Naive B cell (primary cell): ENCODE data around the gene SYT8. TPM values are rescaled to one million over a fixed set of nuclear protein-coding genes. Genes with fewer than 3 reads are reported as not detected.
"Not testable (repeated sequence)": the region's sequence is repeated elsewhere in the genome, so short reads cannot be mapped to it uniquely, and the experiment has no call there.

Source experiments
- ATAC-seq, 2 donors: fragments of 150-1000 bp; cut with Tn5 transposase; 2 replicates each; pipeline ENCODE4 v1.10.0; 2021; ENCODE audit warnings: low read depth in 2 of 2, mild to moderate bottlenecking in 2 of 2, moderate library complexity in 2 of 2
- DNase-seq: peaks from one replicate; pipeline ENCODE4 v3.0.0; 2022
- H3K27ac Mint-ChIP-seq, 6 donors: one replicate each; pipeline ENCODE4 v1.8.0; 2020 to 2022; ENCODE audit warnings: mild to moderate bottlenecking in 6 of 6, mixed read lengths in 6 of 6, moderate library complexity in 5 of 6, inconsistent platforms in 2 of 6
- H3K27me3 Mint-ChIP-seq, 3 donors: one replicate each; pipeline ENCODE4 v1.8.0; 2021 to 2022; ENCODE audit warnings: mixed read lengths in 3 of 3, mild to moderate bottlenecking in 1 of 3
- H3K36me3 Mint-ChIP-seq, 2 donors: one replicate each; pipeline ENCODE4 v1.8.0; 2020 to 2022; ENCODE audit warnings: mixed read lengths in 2 of 2, inconsistent platforms in 1 of 2, mild to moderate bottlenecking in 1 of 2
- H3K4me1 Mint-ChIP-seq, 3 donors: one replicate each; pipeline ENCODE4 v1.8.0; 2020 to 2022; ENCODE audit warnings: mixed read lengths in 3 of 3, inconsistent platforms in 1 of 3, mild to moderate bottlenecking in 1 of 3, moderate library complexity in 1 of 3
- H3K4me3 Mint-ChIP-seq, 8 donors: one replicate each; pipeline ENCODE4 v1.8.0; 2020 to 2022; ENCODE audit warnings: mild to moderate bottlenecking in 8 of 8, mixed read lengths in 8 of 8, moderate library complexity in 8 of 8, inconsistent platforms in 2 of 8
- H3K9me3 Mint-ChIP-seq, 7 donors: one replicate each; pipeline ENCODE4 v1.8.0; 2020 to 2022; ENCODE audit warnings: mixed read lengths in 7 of 7, mild to moderate bottlenecking in 5 of 7, inconsistent platforms in 2 of 7, moderate library complexity in 1 of 7
- polyA plus RNA-seq, 6 donors: library from polyadenylated mRNA; unstranded; fragments of 300-500 nt; fragmentation: Illumina TruSeq; gene quantifications; one replicate each; pipeline ENCODE4 v1.2.3, GENCODE V29; 2021; ENCODE audit warnings: low read depth in 6 of 6

The SYT8 gene
- not detected for polyA plus RNA-seq

GRCh38 chr11:1834779-1835670 is at the start of gene SYT8:
Gene SYT8 (plus strand): TSS chr11:1834990. CDS start chr11:1835106, 116 bp downstream.
- no peak for DNase-seq
- H3K4me1 Mint-ChIP-seq: peaks cover 9 to 12% (median 12%) of the 10 kb centered on the region in 3 donors
- H3K27ac Mint-ChIP-seq: no peak within 1 kb of the TSS
- H3K36me3 Mint-ChIP-seq: no peaks in the 10 kb centered on the region
- no peak within 1 kb of the TSS for H3K4me3 Mint-ChIP-seq
- peaks cover 0 to 23% (median 7%) of the 10 kb centered on the region in 3 donors for H3K27me3 Mint-ChIP-seq
- no peak for ATAC-seq
- no peaks in the 10 kb centered on the region for H3K9me3 Mint-ChIP-seq

GRCh38 chr11:1785749-1786413 is 48.9 kb upstream of the SYT8 start:
- Mint-ChIP-seq H3K27me3 (peaks cover 8 to 22% (median 11%) of the 10 kb centered on the region in 3 donors), H3K4me1 (peaks cover 0 to 10% (median 8%) of the 10 kb centered on the region in 3 donors), H3K9me3 (no peaks in the 10 kb centered on the region), H3K36me3 (no peaks in the 10 kb centered on the region), H3K27ac (no peak overlapping the region), H3K4me3 (no peak overlapping the region)
- ATAC-seq (no peak), DNase-seq (no peak)

GRCh38 chr11:1786466-1786865 is 48.3 kb upstream of the SYT8 start:
- peaks cover 12 to 24% (median 13%) of the 10 kb centered on the region in 3 donors for H3K27me3 Mint-ChIP-seq
- H3K4me3 Mint-ChIP-seq: no peak overlapping the region
- ATAC-seq (no peak), DNase-seq (no peak)
- no peak overlapping the region for H3K27ac Mint-ChIP-seq
- H3K36me3 Mint-ChIP-seq: no peaks in the 10 kb centered on the region
- peaks cover 0 to 7% (median 2%) of the 10 kb centered on the region in 3 donors for H3K4me1 Mint-ChIP-seq
- no peaks in the 10 kb centered on the region for H3K9me3 Mint-ChIP-seq

- Mint-ChIP-seq H3K27ac (no peak overlapping the region), H3K9me3 (peaks cover 0 to 5% (median 4%) of the 10 kb centered on the region in 7 donors), H3K4me3 (no peak overlapping the region), H3K4me1 (peaks cover 0 to 5% (median 3%) of the 10 kb centered on the region in 3 donors), H3K36me3 (no peaks in the 10 kb centered on the region), H3K27me3 (peaks cover 32 to 45% (median 45%) of the 10 kb centered on the region in 3 donors)
- DNase-seq (no peak), ATAC-seq (no peak)
Measured at GRCh38 chr11:1791912-1792311, 42.9 kb upstream of the SYT8 start.

GRCh38 chr11:1792461-1792860 is 42.3 kb upstream of the SYT8 start:
- Mint-ChIP-seq H3K27me3 (peaks cover 32 to 50% (median 45%) of the 10 kb centered on the region in 3 donors), H3K4me3 (peak overlapping the region in 1 of 8 donors; percentile 49), H3K4me1 (peaks cover 0 to 5% (median 3%) of the 10 kb centered on the region in 3 donors), H3K36me3 (no peaks in the 10 kb centered on the region), H3K9me3 (peaks cover 0 to 5% (median 4%) of the 10 kb centered on the region in 7 donors), H3K27ac (peak overlapping the region in 1 of 6 donors; percentile 16)
- DNase-seq (no peak), ATAC-seq (no peak)

GRCh38 chr11:1793081-1793480 is 41.7 kb upstream of the SYT8 start:
- ATAC-seq: no peak
- H3K27ac Mint-ChIP-seq: no peak overlapping the region

GRCh38 chr11:1796413-1797011 is 38.3 kb upstream of the SYT8 start:
- Mint-ChIP-seq H3K27ac (no peak overlapping the region), H3K27me3 (peaks cover 26 to 63% (median 58%) of the 10 kb centered on the region in 3 donors), H3K4me1 (peaks cover 0 to 5% (median 3%) of the 10 kb centered on the region in 3 donors), H3K36me3 (no peaks in the 10 kb centered on the region), H3K9me3 (peaks cover 0 to 5% (median 4%) of the 10 kb centered on the region in 7 donors), H3K4me3 (no peak overlapping the region)
- DNase-seq (no peak), ATAC-seq (no peak)

More at GRCh38 chr11:1793081-1793480, 41.7 kb upstream of the SYT8 start:
- H3K4me3 Mint-ChIP-seq: peak overlapping the region in 1 of 8 donors; percentile 16
- no peak for DNase-seq
- H3K4me1 Mint-ChIP-seq: peaks cover 0 to 5% (median 3%) of the 10 kb centered on the region in 3 donors
- peaks cover 32 to 53% (median 48%) of the 10 kb centered on the region in 3 donors for H3K27me3 Mint-ChIP-seq
- H3K36me3 Mint-ChIP-seq: no peaks in the 10 kb centered on the region
- peaks cover 0 to 5% (median 4%) of the 10 kb centered on the region in 7 donors for H3K9me3 Mint-ChIP-seq

GRCh38 chr11:1797391-1798125 is 37.2 kb upstream of the SYT8 start:
- H3K36me3 Mint-ChIP-seq: no peaks in the 10 kb centered on the region
- no peak overlapping the region for H3K27ac Mint-ChIP-seq
- H3K4me1 Mint-ChIP-seq: peaks cover 0 to 2% (median 1%) of the 10 kb centered on the region in 3 donors
- DNase-seq (no peak), ATAC-seq (no peak)
- H3K4me3 Mint-ChIP-seq: no peak overlapping the region
- H3K27me3 Mint-ChIP-seq: peaks cover 22 to 61% (median 61%) of the 10 kb centered on the region in 3 donors
- H3K9me3 Mint-ChIP-seq: peaks cover 0 to 5% (median 2%) of the 10 kb centered on the region in 7 donors

GRCh38 chr11:1803246-1803645 is 31.5 kb upstream of the SYT8 start:
- ATAC-seq: no peak
- no peaks in the 10 kb centered on the region for H3K9me3 Mint-ChIP-seq

GRCh38 chr11:1803835-1804519 is 30.8 kb upstream of the SYT8 start:
- H3K27ac Mint-ChIP-seq, H3K9me3 Mint-ChIP-seq, H3K4me3 Mint-ChIP-seq, H3K4me1 Mint-ChIP-seq, H3K36me3 Mint-ChIP-seq, ATAC-seq, DNase-seq: not testable (repeated sequence)
- peaks cover 24 to 65% (median 42%) of the 10 kb centered on the region in 3 donors for H3K27me3 Mint-ChIP-seq

More at GRCh38 chr11:1803246-1803645, 31.5 kb upstream of the SYT8 start:
- Mint-ChIP-seq H3K27ac (no peak overlapping the region), H3K27me3 (peaks cover 23 to 59% (median 42%) of the 10 kb centered on the region in 3 donors), H3K4me3 (no peak overlapping the region), H3K36me3 (no peaks in the 10 kb centered on the region), H3K4me1 (no peaks in the 10 kb centered on the region)
- DNase-seq: no peak

GRCh38 chr11:1805525-1805924 is 29.3 kb upstream of the SYT8 start:
- ATAC-seq: no peak
- no peak for DNase-seq
- Mint-ChIP-seq H3K27ac (no peak overlapping the region), H3K4me3 (no peak overlapping the region), H3K27me3 (peaks cover 32 to 73% (median 52%) of the 10 kb centered on the region in 3 donors), H3K36me3 (no peaks in the 10 kb centered on the region), H3K9me3 (no peaks in the 10 kb centered on the region), H3K4me1 (no peaks in the 10 kb centered on the region)

- Mint-ChIP-seq H3K27ac (no peak overlapping the region), H3K36me3 (no peaks in the 10 kb centered on the region), H3K27me3 (peaks cover 32 to 60% (median 42%) of the 10 kb centered on the region in 3 donors), H3K4me3 (peak overlapping the region in 1 of 8 donors; percentile 42), H3K4me1 (no peaks in the 10 kb centered on the region), H3K9me3 (peaks cover 0 to 4% (median 0%) of the 10 kb centered on the region in 7 donors)
- no peak for ATAC-seq
- DNase-seq: no peak
Measured at GRCh38 chr11:1807264-1807995, 27.4 kb upstream of the SYT8 start.
